HG03558 (cell line): ENCODE measurements around the gene NPY2R.

Experiments
- ATAC-seq: cut with Tn5 transposase; IDR thresholded peaks from one replicate; pipeline ENCODE4 v1.9.1; 2021; ENCODE audit warnings: moderate number of reproducible peaks; ENCODE audit not compliant: unreplicated experiment; ENCODE audit errors: extremely low read depth

Gene NPY2R

GRCh38 chr4:155248002-155248896, 39.8 kb downstream of the NPY2R start:
- no peak for ATAC-seq

GRCh38 chr4:155249016-155249566, 40.7 kb downstream of the NPY2R start:
- no peak for ATAC-seq

DNA sequence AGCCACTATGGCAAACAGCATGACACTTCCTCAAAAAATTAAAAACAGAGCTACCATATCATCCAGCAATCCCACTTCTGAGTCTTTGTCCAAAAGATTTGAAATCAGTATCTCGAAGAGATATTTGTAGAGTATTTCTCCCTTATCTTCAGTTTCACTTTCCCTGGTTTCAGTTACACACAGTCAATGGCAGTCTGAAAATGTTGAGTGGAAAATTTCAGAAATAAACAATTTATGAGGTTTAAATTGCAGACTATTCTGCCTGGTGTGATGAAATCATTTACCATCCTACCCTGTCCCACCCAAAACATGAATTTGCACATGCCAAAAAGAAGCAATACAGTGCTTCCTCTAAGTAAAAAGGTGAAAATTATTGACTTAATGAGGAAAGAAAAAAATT, 43.9 kb downstream of the NPY2R start:
- ATAC-seq, result no peak

- ATAC-seq, result no peak
These were observed 55.0 kb downstream of the NPY2R start for GRCh38 chr4:155263480-155263879.

- ATAC-seq, result no peak
These were observed 56.7 kb downstream of the NPY2R start for GRCh38 chr4:155265113-155265512.
